K562 (cell line): Measurements from ENCODE around the gene KAZN. TPM values are rescaled to one million over a fixed set of nuclear protein-coding genes. Genes with fewer than 3 reads are reported as not detected.

Experiments used
- CREBBP ChIP-seq: IDR thresholded peaks from one replicate; pipeline ENCODE4 v1.6.1; 2012; ENCODE audit warnings: low read depth, mild to moderate bottlenecking, control low read depth, inconsistent platforms, low read length
- HNRNPL ChIP-seq: fragments of 200-400 bp; formaldehyde crosslinking; IDR thresholded peaks from 2 replicates; pipeline ENCODE4 v1.6.1; 2017; ENCODE audit warnings: low read depth, mild to moderate bottlenecking, low read length
- MIER1 ChIP-seq: fragments of 450-650 bp; IDR thresholded peaks from 2 replicates; pipeline ENCODE4 v1.6.1; 2016; ENCODE audit warnings: antibody characterized with exemption, mild to moderate bottlenecking, low read depth
- NCOR1 ChIP-seq: fragments of 450-650 bp; IDR thresholded peaks from 2 replicates; pipeline ENCODE4 v1.6.1; 2016; ENCODE audit warnings: mild to moderate bottlenecking, moderate library complexity
- POLR3G ChIP-seq: IDR thresholded peaks from 2 replicates; pipeline ENCODE4 v1.6.1; 2011; ENCODE audit not compliant: insufficient read length, insufficient replicate concordance; ENCODE audit errors: extremely low read depth
- RBM15 ChIP-seq: fragments of 200-400 bp; formaldehyde crosslinking; IDR thresholded peaks from 2 replicates; pipeline ENCODE4 v1.6.1; 2018; ENCODE audit warnings: mild to moderate bottlenecking, low read length, moderate library complexity; ENCODE audit not compliant: insufficient read depth
- RBM25 ChIP-seq: fragments of 200-400 bp; formaldehyde crosslinking; IDR thresholded peaks from 2 replicates; pipeline ENCODE4 v1.6.1; 2018; ENCODE audit warnings: low read length, low read depth, moderate library complexity; ENCODE audit not compliant: severe bottlenecking
- SMARCB1 ChIP-seq: IDR thresholded peaks from 2 replicates; pipeline ENCODE4 v1.6.1; 2011; ENCODE audit warnings: improper control_type of control experiment, low read depth; ENCODE audit not compliant: insufficient read length
- TAL1 ChIP-seq: fragments of 450-650 bp; IDR thresholded peaks from 2 replicates; pipeline ENCODE4 v1.6.1; 2016; ENCODE audit warnings: mild to moderate bottlenecking
- ZBTB5 ChIP-seq: fragments of 450-650 bp; IDR thresholded peaks from 2 replicates; pipeline ENCODE4 v1.6.1; 2017; ENCODE audit warnings: antibody characterized with exemption
- ZNF23 ChIP-seq: fragments of 250-450 bp; sonication (Bioruptor Pico); IDR thresholded peaks from 2 replicates; pipeline ENCODE4 v1.4.0; 2020; ENCODE audit warnings: mild to moderate bottlenecking
- ZNF830 ChIP-seq: fragments of 250-450 bp; sonication (Bioruptor Pico); IDR thresholded peaks from 2 replicates; pipeline ENCODE4 v1.5.0; 2021; ENCODE audit warnings: mild to moderate bottlenecking
- polyA plus RNA-seq, 8 experiments: library from polyadenylated mRNA; depleted of rRNA in 4 of 8; stranded (reverse) in 5 of 8; unstranded in 3 of 8; fragments of >200 nt; fragmentation: Nextera tagmentation in 2 of 8; fragmentation: Illumina TruSeq in 1 of 8; extraction: Ambion mirVana in 2 of 8; extraction: Trizol in 1 of 8; gene quantifications; 2 replicates each; pipeline versions ENCODE4 v1.2.1 to v1.2.3, GENCODE V29; 2011 to 2014; ENCODE audit warnings: inconsistent platforms in 1 of 8, missing spikeins in 1 of 8
- total RNA-seq, 7 experiments: library from RNA; depleted of rRNA in 6 of 7; stranded (reverse); fragments of >200 nt in 6 of 7; fragmentation: Illumina TruSeq in 2 of 7; extraction: Trizol in 2 of 7; gene quantifications; 2 replicates each; pipeline versions ENCODE4 v1.2.1 to v1.2.3, GENCODE V29; 2011 to 2021; ENCODE audit warnings: low replicate concordance in 1 of 7
- TF ChIP-seq, protein P1 (sequence below): fragments of 250-450 bp; sonication (Bioruptor Pico); IDR thresholded peaks from 2 replicates; pipeline ENCODE4 v1.5.1; 2021; ENCODE audit warnings: mild to moderate bottlenecking
- TF ChIP-seq, protein P2 (sequence below): IDR thresholded peaks from 3 replicates; pipeline ENCODE4 v1.6.1; 2011; ENCODE audit warnings: borderline replicate concordance, mild to moderate bottlenecking, moderate library complexity; ENCODE audit not compliant: insufficient read length; ENCODE audit errors: extremely low read depth
- TF ChIP-seq, protein P3 (sequence below): fragments of 450-650 bp; IDR thresholded peaks from 2 replicates; pipeline ENCODE4 v1.6.1; 2017; ENCODE audit warnings: antibody characterized with exemption, mild to moderate bottlenecking

The KAZN gene
- total and polyA plus RNA-seq, 9 of the 15 experiments (the other 6 are each of a cell fraction or from before 2014, with no cell fraction given): 2.1 to 21.6 (median 5.4) TPM

DNA sequence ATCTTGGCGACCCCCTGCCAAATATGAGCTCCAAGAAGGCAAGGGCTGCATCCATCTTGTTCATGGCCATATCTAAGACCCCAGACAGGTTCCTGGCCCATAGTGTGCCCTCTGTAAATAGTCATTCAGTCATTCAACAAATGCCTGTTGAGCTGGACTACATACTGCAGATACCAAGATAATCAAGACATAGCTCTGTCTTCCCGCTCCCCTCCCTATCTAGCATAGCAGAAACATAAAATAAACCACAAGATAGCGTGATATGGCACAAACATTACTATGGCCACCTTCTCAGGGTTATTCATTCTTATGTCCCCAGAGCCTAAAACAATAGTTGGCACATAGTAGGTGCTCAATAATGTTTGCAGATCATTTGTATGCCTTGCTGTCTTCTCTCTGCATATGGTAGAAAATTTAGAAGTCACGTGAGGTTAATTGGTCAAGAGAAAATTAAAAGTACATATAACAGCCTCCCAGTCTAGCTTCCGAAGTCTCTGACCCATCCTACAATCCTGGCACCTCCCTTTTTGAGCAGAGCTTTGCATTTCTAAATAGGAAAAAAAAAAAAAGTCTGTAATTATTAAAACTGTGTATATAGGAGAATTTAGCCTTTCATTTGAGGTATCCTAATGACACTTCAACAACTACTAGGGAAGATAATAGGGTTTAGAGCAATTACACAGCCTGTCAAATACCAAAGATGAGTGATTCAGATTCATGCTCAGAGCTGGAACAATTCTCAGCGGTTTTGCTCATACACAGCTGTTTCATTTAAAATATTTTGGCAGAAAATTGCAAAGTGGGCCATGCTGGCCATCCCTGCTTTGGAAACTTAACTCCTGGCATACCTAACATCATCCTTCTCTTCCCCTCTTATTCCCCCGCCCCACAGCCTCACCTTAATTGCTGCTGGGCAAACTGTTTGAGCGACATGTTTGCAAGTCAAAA lies 219.0 kb downstream of the KAZN start (continued):
- TF ChIP-seq RBM15 (no peak), HNRNPL (no peak), SMARCB1 (no peak), POLR3G (no peak), ZNF23 (no peak), RBM25 (no peak), MIER1 (no peak), TAL1 (peak; percentile 96), ZBTB5 (no peak), CREBBP (no peak), NCOR1 (peak; percentile 85), ZNF830 (no peak)
- TF ChIP-seq, protein P1, sequence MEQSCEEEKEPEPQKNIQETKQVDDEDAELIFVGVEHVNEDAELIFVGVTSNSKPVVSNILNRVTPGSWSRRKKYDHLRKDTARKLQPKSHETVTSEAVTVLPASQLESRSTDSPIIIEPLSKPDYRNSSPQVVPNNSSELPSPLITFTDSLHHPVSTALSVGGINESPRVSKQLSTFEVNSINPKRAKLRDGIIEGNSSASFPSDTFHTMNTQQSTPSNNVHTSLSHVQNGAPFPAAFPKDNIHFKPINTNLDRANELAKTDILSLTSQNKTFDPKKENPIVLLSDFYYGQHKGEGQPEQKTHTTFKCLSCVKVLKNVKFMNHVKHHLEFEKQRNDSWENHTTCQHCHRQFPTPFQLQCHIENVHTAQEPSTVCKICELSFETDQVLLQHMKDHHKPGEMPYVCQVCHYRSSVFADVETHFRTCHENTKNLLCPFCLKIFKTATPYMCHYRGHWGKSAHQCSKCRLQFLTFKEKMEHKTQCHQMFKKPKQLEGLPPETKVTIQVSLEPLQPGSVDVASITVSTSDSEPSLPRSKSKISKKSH (CRISPR knock-in tag): no peak
- TF ChIP-seq, protein P2, sequence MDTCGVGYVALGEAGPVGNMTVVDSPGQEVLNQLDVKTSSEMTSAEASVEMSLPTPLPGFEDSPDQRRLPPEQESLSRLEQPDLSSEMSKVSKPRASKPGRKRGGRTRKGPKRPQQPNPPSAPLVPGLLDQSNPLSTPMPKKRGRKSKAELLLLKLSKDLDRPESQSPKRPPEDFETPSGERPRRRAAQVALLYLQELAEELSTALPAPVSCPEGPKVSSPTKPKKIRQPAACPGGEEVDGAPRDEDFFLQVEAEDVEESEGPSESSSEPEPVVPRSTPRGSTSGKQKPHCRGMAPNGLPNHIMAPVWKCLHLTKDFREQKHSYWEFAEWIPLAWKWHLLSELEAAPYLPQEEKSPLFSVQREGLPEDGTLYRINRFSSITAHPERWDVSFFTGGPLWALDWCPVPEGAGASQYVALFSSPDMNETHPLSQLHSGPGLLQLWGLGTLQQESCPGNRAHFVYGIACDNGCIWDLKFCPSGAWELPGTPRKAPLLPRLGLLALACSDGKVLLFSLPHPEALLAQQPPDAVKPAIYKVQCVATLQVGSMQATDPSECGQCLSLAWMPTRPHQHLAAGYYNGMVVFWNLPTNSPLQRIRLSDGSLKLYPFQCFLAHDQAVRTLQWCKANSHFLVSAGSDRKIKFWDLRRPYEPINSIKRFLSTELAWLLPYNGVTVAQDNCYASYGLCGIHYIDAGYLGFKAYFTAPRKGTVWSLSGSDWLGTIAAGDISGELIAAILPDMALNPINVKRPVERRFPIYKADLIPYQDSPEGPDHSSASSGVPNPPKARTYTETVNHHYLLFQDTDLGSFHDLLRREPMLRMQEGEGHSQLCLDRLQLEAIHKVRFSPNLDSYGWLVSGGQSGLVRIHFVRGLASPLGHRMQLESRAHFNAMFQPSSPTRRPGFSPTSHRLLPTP: no peak
- TF ChIP-seq, protein P3, sequence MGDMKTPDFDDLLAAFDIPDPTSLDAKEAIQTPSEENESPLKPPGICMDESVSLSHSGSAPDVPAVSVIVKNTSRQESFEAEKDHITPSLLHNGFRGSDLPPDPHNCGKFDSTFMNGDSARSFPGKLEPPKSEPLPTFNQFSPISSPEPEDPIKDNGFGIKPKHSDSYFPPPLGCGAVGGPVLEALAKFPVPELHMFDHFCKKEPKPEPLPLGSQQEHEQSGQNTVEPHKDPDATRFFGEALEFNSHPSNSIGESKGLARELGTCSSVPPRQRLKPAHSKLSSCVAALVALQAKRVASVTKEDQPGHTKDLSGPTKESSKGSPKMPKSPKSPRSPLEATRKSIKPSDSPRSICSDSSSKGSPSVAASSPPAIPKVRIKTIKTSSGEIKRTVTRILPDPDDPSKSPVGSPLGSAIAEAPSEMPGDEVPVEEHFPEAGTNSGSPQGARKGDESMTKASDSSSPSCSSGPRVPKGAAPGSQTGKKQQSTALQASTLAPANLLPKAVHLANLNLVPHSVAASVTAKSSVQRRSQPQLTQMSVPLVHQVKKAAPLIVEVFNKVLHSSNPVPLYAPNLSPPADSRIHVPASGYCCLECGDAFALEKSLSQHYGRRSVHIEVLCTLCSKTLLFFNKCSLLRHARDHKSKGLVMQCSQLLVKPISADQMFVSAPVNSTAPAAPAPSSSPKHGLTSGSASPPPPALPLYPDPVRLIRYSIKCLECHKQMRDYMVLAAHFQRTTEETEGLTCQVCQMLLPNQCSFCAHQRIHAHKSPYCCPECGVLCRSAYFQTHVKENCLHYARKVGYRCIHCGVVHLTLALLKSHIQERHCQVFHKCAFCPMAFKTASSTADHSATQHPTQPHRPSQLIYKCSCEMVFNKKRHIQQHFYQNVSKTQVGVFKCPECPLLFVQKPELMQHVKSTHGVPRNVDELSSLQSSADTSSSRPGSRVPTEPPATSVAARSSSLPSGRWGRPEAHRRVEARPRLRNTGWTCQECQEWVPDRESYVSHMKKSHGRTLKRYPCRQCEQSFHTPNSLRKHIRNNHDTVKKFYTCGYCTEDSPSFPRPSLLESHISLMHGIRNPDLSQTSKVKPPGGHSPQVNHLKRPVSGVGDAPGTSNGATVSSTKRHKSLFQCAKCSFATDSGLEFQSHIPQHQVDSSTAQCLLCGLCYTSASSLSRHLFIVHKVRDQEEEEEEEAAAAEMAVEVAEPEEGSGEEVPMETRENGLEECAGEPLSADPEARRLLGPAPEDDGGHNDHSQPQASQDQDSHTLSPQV: no peak
